Loucy (cell line): ENCODE results near the gene REV1.
"Not testable (repeated sequence)": the region's sequence is repeated elsewhere in the genome, so short reads cannot be mapped to it uniquely, and the experiment has no call there.

ENCODE experiments used
- H2AFZ ChIP-seq: fragments of 200-600 bp; sonication (generic); 2 replicates; pipeline ENCODE4 v1.6.0; 2016; ENCODE audit warnings: antibody characterized with exemption, mild to moderate bottlenecking, low read length, moderate library complexity
- H3F3A ChIP-seq: fragments of 200-600 bp; 2 replicates; pipeline ENCODE4 v1.6.0; 2016; ENCODE audit warnings: antibody characterized with exemption, low read depth, mild to moderate bottlenecking
- H3K27me3 ChIP-seq: fragments of 200-600 bp; sonication (generic); 2 replicates; pipeline ENCODE4 v1.6.1; 2014; ENCODE audit warnings: low read length, mild to moderate bottlenecking; ENCODE audit not compliant: insufficient read depth, poor library complexity, severe bottlenecking
- H3K36me3 ChIP-seq: fragments of 200-600 bp; sonication (generic); 2 replicates; pipeline ENCODE4 v1.6.1; 2016; ENCODE audit warnings: low read length; ENCODE audit not compliant: insufficient read depth
- H3K4me1 ChIP-seq: fragments of 200-600 bp; sonication (generic); 2 replicates; pipeline ENCODE4 v1.5.1; 2014; ENCODE audit warnings: low read length, mild to moderate bottlenecking; ENCODE audit not compliant: insufficient read depth, poor library complexity, severe bottlenecking
- H3K4me2 ChIP-seq: fragments of 200-600 bp; sonication (generic); 2 replicates; pipeline ENCODE4 v1.6.0; 2014; ENCODE audit warnings: antibody characterized with exemption, low read length, low read depth, mild to moderate bottlenecking; ENCODE audit not compliant: poor library complexity, severe bottlenecking
- H3K4me3 ChIP-seq: fragments of 200-600 bp; sonication (generic); 2 replicates; pipeline ENCODE4 v1.5.1; 2014; ENCODE audit warnings: low read length, mild to moderate bottlenecking, mixed read lengths; ENCODE audit not compliant: poor library complexity, severe bottlenecking
- H3K79me2 ChIP-seq: fragments of 200-600 bp; sonication (generic); 2 replicates; pipeline ENCODE4 v1.6.1; 2014; ENCODE audit warnings: low read length; ENCODE audit not compliant: insufficient read depth
- H3K9ac ChIP-seq: fragments of 200-600 bp; sonication (generic); 2 replicates; pipeline ENCODE4 v1.6.0; 2014; ENCODE audit warnings: mild to moderate bottlenecking, low read depth, low read length, moderate library complexity; ENCODE audit not compliant: poor library complexity, severe bottlenecking
- H3K9me2 ChIP-seq: fragments of 200-600 bp; sonication (generic); replicated peaks from 2 replicates; pipeline ENCODE4 v1.6.1; 2016; ENCODE audit warnings: low read depth, low read length, mixed read lengths
- H3K9me3 ChIP-seq: fragments of 200-600 bp; sonication (generic); 2 replicates; pipeline ENCODE4 v1.6.1; 2014; ENCODE audit warnings: mild to moderate bottlenecking, antibody characterized with exemption, low read length, low read depth; ENCODE audit not compliant: insufficient read depth
- H4K20me1 ChIP-seq: fragments of 200-600 bp; sonication (generic); 2 replicates; pipeline ENCODE4 v1.6.0; 2014; ENCODE audit warnings: antibody characterized with exemption, low read length, mild to moderate bottlenecking; ENCODE audit not compliant: insufficient read depth, poor library complexity, severe bottlenecking
- CTCF ChIP-seq: fragments of 200-600 bp; sonication (generic); conservative IDR thresholded peaks from 2 replicates; pipeline ENCODE4 v1.5.1; 2014; ENCODE audit warnings: mild to moderate bottlenecking, antibody characterized with exemption, low read length
- EZH2phosphoT487 ChIP-seq: fragments of 200-600 bp; IDR thresholded peaks from 2 replicates; pipeline ENCODE4 v1.6.1; 2018; ENCODE audit warnings: antibody characterized with exemption, mild to moderate bottlenecking, moderate library complexity, borderline replicate concordance

The REV1 gene

GRCh38 chr2:99476629-99477028 lies 13.2 kb downstream of the REV1 start:
- Histone ChIP-seq H3K4me1 (peaks cover 13% of the 10 kb centered on the region), H3K9ac (no peak overlapping the region), H3K36me3 (no peaks in the 10 kb centered on the region), H3K4me3 (no peak overlapping the region), H3K9me3 (no peaks in the 10 kb centered on the region), H3K27me3 (no peaks in the 10 kb centered on the region), H3K9me2 (no peaks in the 10 kb centered on the region), H3K79me2 (peaks cover 100% of the 10 kb centered on the region), H3K4me2 (no peak overlapping the region), H2AFZ (no peak overlapping the region), H3F3A (no peaks in the 10 kb centered on the region), H4K20me1 (peaks cover 77% of the 10 kb centered on the region)
- TF ChIP-seq EZH2phosphoT487 = no peak
- TF ChIP-seq CTCF = no peak

GRCh38 chr2:99475095-99475494 lies 14.7 kb downstream of the REV1 start:
- not testable (repeated sequence) for H3K4me2 ChIP-seq, H3K27me3 ChIP-seq, H2AFZ ChIP-seq, H3F3A ChIP-seq, H3K9me2 ChIP-seq, H3K9me3 ChIP-seq, H3K36me3 ChIP-seq, H3K4me3 ChIP-seq, H3K9ac ChIP-seq
- Histone ChIP-seq H4K20me1 (peaks cover 74% of the 10 kb centered on the region), H3K4me1 (peaks cover 13% of the 10 kb centered on the region), H3K79me2 (peaks cover 100% of the 10 kb centered on the region)

- H2AFZ ChIP-seq = no peak overlapping the region
- H3F3A ChIP-seq = no peaks in the 10 kb centered on the region
- peaks cover 11% of the 10 kb centered on the region for H3K4me1 ChIP-seq
- H3K4me2 ChIP-seq = peak overlapping the region; percentile 6
- H3K36me3 ChIP-seq = no peaks in the 10 kb centered on the region
- no peaks in the 10 kb centered on the region for H3K9me3 ChIP-seq
- no peak overlapping the region for H3K4me3 ChIP-seq
- no peak for TF ChIP-seq EZH2phosphoT487
- no peak for TF ChIP-seq CTCF
- H3K27me3 ChIP-seq = no peaks in the 10 kb centered on the region
- peaks cover 100% of the 10 kb centered on the region for H3K79me2 ChIP-seq
- no peak overlapping the region for H3K9ac ChIP-seq
- H3K9me2 ChIP-seq = no peaks in the 10 kb centered on the region
- H4K20me1 ChIP-seq = peaks cover 65% of the 10 kb centered on the region
Observed at GRCh38 chr2:99473518-99474083, 16.2 kb downstream of the REV1 start.

- Histone ChIP-seq H2AFZ (no peak overlapping the region), H3K79me2 (peaks cover 99% of the 10 kb centered on the region)
Observed at GRCh38 chr2:99472600-99472960, 17.2 kb downstream of the REV1 start.

More at GRCh38 chr2:99472600-99472960, 17.2 kb downstream of the REV1 start:
- Histone ChIP-seq H3K9ac (no peak overlapping the region), H3K4me1 (peaks cover 9% of the 10 kb centered on the region), H3F3A (no peaks in the 10 kb centered on the region), H3K36me3 (no peaks in the 10 kb centered on the region), H3K9me3 (no peaks in the 10 kb centered on the region), H3K4me3 (no peak overlapping the region), H3K27me3 (no peaks in the 10 kb centered on the region), H3K4me2 (no peak overlapping the region), H4K20me1 (peaks cover 60% of the 10 kb centered on the region), H3K9me2 (no peaks in the 10 kb centered on the region)
- TF ChIP-seq CTCF = no peak
- no peak for TF ChIP-seq EZH2phosphoT487
